HL-60 (cell line): ENCODE results near the gene VPS41.

Experiments
- CTCF ChIP-seq: IDR thresholded peaks from one replicate; pipeline ENCODE4 v1.5.1; 2011; ENCODE audit warnings: low read length, control low read depth, inconsistent platforms; ENCODE audit not compliant: insufficient read depth
- GABPA ChIP-seq: IDR thresholded peaks from 2 replicates; pipeline ENCODE4 v1.6.1; 2012; ENCODE audit warnings: low read depth
- POLR2AphosphoS5 ChIP-seq: IDR thresholded peaks from 2 replicates; pipeline ENCODE4 v1.6.1; 2012; ENCODE audit warnings: low read depth
- REST ChIP-seq: IDR thresholded peaks from 2 replicates; pipeline ENCODE4 v1.6.1; 2012; ENCODE audit warnings: low read depth; ENCODE audit not compliant: insufficient replicate concordance
- SPI1 ChIP-seq: IDR thresholded peaks from 2 replicates; pipeline ENCODE4 v1.6.1; 2012; ENCODE audit warnings: low read depth, mild to moderate bottlenecking, borderline replicate concordance

DNA sequence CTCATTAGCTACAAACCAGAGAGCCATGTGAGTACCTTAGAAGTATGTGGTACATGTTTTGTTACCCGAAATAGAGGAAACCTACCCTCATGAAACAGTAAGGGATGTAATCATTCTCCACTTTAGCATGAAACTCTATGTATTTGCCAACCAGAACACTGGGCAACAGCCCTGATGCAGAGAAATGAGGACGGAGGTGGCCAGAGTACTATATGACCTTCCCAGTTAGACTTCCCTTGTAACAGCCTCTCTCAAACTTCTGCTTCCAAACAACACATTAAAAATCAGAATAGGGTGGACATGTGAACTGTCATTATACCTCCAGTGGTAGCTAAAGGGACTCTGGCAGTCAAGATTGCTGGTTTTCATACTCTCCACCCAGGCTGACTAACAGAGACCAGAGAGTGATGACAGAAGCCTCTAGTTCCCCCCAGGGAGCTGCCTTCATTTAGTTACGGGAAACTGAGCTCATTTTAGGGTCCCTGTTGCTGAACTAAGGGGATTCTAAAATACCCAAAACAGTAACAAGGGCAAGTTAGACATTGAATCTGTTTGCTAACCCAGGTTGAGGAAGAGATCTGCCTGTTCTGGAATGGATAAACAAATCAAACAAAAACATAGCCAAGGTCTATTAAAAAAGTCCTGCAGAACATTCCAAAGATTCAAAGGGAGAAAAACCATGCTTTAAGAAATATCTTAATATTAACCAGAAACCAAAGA, 83.1 kb downstream of the VPS41 start:
- TF ChIP-seq GABPA (no peak), CTCF (no peak), POLR2AphosphoS5 (no peak), REST (no peak), SPI1 (no peak)
